COLO829 (cell line): ENCODE results near the gene ELAVL1.

Experiments
- DNase-seq: peaks from one replicate; pipeline ENCODE4 v3.0.0; 2012; ENCODE audit warnings: low spot score

The ELAVL1 gene

GRCh38 chr19:7910321-7911161 lies 94.9 kb downstream of the ELAVL1 start:
- DNase-seq: no peak

- no peak for DNase-seq
These were observed 95.9 kb downstream of the ELAVL1 start for GRCh38 chr19:7909471-7910067.

- no peak for DNase-seq
These were observed 96.5 kb downstream of the ELAVL1 start for GRCh38 chr19:7908742-7909461.
